Activated CD8-positive, alpha-beta memory T cell treated with anti-CD3 and anti-CD28 coated beads, Interleukin-2, amount 50 U/mL, for 4 hours (primary cell): ENCODE results near the gene ANO10.
"Not testable (repeated sequence)": the region's sequence is repeated elsewhere in the genome, so short reads cannot be mapped to it uniquely, and the experiment has no call there.

ENCODE experiments used
- DNase-seq: peaks from one replicate; pipeline ENCODE4 v3.0.0-alpha.2; 2020

Gene ANO10

GRCh38 chr3:43465109-43465508 lies 156.7 kb downstream of the ANO10 start:
- DNase-seq = no peak

GRCh38 chr3:43462566-43462965 lies 159.2 kb downstream of the ANO10 start:
- not testable (repeated sequence) for DNase-seq

- DNase-seq = no peak
These were observed 160.5 kb downstream of the ANO10 start for GRCh38 chr3:43461345-43461744.

GRCh38 chr3:43457038-43457437 lies 164.8 kb downstream of the ANO10 start:
- not testable (repeated sequence) for DNase-seq

- no peak for DNase-seq
These were observed 166.6 kb downstream of the ANO10 start for GRCh38 chr3:43455233-43455632.

- no peak for DNase-seq
These were observed 167.8 kb downstream of the ANO10 start for GRCh38 chr3:43453981-43454380.

GRCh38 chr3:43451670-43452254 lies 170.0 kb downstream of the ANO10 start:
- DNase-seq = no peak

GRCh38 chr3:43448098-43448497 lies 173.7 kb downstream of the ANO10 start:
- DNase-seq = no peak

- DNase-seq = no peak
These were observed 176.0 kb downstream of the ANO10 start for GRCh38 chr3:43445820-43446219.

GRCh38 chr3:43442872-43443395 lies 178.9 kb downstream of the ANO10 start:
- DNase-seq = no peak

GRCh38 chr3:43436507-43437140 lies 185.2 kb downstream of the ANO10 start:
- DNase-seq = no peak

GRCh38 chr3:43435706-43436105 lies 186.1 kb downstream of the ANO10 start:
- no peak for DNase-seq

- DNase-seq = no peak
These were observed 187.4 kb downstream of the ANO10 start for GRCh38 chr3:43434431-43434830.

GRCh38 chr3:43432462-43432861 lies 189.3 kb downstream of the ANO10 start:
- DNase-seq = no peak

- no peak for DNase-seq
These were observed 195.4 kb downstream of the ANO10 start for GRCh38 chr3:43426388-43426787.

GRCh38 chr3:43425829-43426228 lies 196.0 kb downstream of the ANO10 start:
- DNase-seq = no peak

- DNase-seq = no peak
These were observed 198.2 kb downstream of the ANO10 start for GRCh38 chr3:43423639-43424038.

GRCh38 chr3:43423142-43423541 lies 198.7 kb downstream of the ANO10 start:
- no peak for DNase-seq

- no peak for DNase-seq
These were observed 203.1 kb downstream of the ANO10 start for GRCh38 chr3:43418601-43419272.

- DNase-seq = no peak
These were observed 204.7 kb downstream of the ANO10 start for GRCh38 chr3:43417133-43417532.

- no peak for DNase-seq
These were observed 206.7 kb downstream of the ANO10 start for GRCh38 chr3:43415088-43415487.

- DNase-seq = no peak
These were observed 208.0 kb downstream of the ANO10 start for GRCh38 chr3:43413676-43414368.

GRCh38 chr3:43411429-43411828 lies 210.4 kb downstream of the ANO10 start:
- no peak for DNase-seq

- DNase-seq = no peak
These were observed 211.2 kb downstream of the ANO10 start for GRCh38 chr3:43410592-43410991.
